GM19025 (cell line): ENCODE results near the gene SIGLEC7.

Experiments used
- ATAC-seq: cut with Tn5 transposase; IDR thresholded peaks from one replicate; pipeline ENCODE4 v1.9.1; 2021; ENCODE audit warnings: mild to moderate bottlenecking, low read depth, moderate library complexity; ENCODE audit not compliant: unreplicated experiment

SIGLEC7 gene

DNA sequence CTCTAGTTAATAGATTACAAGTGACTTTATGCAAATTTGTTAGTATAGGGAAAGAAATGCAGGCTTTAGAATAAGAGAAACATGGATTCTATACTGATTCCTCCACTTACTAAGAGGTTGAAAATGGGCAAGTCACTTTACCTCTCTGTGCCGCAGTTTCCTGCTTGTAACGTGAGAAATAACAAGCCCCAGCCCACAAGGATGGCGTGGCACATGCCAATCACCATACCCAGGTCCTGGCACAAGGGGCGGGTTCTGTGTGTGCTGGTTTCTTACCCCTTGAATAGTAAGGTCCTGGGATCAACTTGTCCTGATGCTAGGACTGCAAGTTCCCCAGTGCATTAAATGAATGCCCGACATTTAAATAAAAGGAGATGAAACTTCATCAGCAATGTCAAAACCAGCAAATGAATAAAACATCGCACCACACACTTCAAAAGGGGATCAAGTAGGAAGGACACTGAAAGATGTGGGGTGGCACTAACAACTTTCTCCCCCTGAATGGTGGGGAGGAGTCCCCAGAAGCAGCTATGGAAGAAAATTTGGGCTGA is 25.3 kb upstream of the SIGLEC7 start:
- ATAC-seq, result no peak

DNA sequence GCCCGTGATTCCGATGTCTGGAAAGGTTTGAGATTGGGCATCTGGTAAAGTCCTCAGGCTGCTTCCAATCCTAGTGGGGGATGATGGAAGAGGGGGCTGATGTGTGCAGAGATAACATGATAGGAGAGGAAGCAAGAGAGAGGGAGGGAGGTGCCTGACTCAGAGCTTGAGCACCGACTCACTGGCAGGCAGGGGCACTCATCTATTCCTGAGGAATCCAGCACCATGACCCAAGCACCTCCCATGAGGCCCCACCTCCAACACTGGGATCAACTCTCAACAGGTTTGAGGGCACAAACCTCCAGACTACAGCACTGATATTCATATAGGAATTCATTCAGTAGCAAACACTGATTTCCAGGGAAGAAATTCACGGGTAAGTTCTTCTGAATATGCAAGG is 23.0 kb upstream of the SIGLEC7 start:
- ATAC-seq, result no peak

DNA sequence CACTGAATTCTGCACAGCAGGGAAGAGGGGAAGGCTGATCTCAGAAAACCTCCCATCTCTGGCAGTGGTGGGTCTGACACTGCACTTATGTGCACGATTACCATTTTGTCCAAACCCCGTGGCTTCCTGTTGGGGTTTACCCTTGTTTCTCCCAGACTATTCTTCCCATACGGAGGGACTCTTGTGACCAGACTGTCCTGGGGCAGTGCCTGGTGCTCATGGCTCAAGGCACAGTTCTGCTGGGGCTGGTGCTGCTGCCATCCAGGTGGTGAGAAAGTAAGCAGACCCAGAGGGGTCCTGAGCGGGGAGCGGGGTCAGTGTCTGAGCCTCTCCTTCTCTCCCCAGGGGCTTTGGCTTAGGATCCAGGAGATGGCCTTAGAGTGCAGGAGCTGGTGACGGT is 22.5 kb upstream of the SIGLEC7 start:
- no peak for ATAC-seq

DNA sequence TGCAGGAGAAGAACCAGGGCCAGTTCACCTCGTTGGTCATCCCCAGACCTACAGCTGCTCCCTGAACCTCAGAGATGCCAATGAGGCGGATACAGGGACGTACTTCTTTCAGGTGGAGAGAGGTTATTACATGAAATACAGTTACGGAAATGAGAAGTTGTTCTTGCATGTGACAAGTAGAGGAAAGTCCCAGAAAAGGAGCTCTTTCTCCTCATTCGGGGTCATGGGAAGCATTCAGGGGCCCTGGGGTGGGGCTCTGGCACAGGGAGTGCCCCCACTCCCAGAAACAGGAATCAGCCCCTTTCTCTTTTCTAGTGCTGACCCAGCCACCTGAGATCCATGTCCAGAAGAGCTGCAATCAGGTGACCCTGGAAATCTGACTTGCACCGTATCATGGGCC is 21.9 kb upstream of the SIGLEC7 start:
- ATAC-seq, result no peak

DNA sequence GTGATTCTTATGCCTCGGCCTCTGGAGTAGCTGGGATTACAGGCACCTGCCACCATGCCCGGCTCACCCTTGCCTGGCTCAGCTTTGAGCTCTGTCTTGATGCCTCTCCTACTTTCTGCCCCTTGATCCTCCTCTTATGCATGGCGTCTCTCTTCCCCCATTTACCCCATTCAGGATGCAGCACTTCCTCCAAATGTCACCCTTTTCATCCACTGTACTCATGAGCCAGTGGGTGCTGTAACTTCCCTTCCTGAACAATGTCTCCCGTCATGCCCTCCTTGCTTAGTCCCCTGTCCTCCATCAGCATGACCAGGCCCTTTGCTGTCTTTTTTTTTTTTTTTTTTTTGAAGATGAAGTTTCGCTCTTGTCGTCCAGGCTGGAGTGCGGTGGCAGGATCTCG is 20.8 kb upstream of the SIGLEC7 start:
- no peak for ATAC-seq

DNA sequence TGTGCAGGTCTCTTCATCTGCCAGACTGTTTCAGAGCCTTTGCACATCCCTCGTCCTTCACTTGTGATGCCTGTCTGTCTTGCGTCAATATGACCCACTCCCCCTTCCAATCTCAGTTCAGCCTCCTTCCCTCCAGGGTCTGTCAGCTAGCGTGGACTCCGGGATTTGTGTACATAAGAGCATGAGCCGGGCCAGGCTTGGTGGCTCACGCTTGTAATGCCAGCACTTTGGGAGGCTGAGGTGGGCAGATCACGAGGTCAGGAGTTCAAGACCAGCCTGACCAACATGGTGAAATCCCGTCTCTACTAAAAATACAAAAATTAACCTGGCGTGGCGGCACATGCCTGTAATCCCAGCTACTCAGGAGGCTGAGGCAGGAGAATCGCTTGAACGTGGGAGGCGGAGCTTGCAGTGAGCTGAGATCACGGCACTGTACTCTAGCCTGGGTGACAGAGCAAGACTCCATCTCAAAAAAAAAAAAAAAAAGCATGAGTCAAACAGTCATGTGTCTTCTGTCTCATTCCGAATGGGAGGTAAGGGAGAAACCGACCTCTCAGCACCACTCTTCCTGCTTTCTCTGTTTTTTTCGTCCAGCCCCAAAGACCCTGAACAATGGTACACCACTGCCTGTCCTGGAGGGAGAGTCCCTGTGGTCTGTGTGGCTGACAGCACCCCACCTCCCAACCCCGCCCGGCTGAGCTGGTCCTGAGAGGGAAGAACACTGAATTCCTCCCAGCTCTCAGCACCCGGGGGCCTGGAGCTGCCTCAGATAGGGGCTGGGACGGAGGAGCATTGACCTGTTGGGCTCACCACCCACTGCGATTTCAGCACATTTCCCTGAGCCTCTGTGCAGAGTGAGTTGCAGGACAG is 19.8 kb upstream of the SIGLEC7 start:
- ATAC-seq, result no peak

DNA sequence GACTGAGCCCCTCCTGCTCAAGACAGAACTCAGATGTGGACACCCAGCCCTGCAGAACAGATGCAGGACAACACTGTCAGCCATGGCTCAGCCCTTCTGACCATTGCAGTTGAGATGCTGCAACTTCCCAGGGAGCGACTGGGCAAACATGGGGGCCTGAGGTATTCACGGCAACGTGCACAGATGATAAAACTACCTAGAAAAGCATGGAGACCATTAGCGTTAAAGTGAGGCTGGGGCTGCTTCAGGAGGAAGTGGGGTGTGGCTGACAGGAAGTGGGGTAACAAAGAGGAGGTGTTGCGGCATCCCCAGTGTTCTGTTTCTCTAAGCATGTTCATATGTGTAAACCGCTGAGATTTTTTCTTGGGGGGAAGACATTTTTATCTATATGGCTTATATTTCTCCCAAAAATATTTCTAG is 18.7 kb upstream of the SIGLEC7 start:
- ATAC-seq, result no peak

DNA sequence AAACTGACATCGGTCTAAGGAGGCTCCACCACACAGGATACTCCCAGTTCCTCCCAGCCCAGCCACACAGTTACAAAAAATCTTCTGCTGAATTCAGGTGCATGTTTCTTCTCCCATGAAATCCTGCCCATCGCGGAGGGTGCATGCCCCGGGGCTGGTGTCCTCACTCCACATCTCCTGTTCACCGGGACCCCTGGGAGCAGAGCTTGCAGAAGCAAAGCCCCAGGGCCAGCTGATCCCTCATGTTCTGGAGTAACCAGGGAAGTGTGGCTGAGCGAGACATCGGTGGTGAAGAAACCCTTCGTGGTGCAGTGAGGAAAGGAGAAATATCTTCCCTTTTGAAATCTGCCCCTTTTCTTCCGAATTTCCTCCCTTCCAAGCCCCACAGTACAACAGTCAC is 18.3 kb upstream of the SIGLEC7 start:
- ATAC-seq, result no peak

DNA sequence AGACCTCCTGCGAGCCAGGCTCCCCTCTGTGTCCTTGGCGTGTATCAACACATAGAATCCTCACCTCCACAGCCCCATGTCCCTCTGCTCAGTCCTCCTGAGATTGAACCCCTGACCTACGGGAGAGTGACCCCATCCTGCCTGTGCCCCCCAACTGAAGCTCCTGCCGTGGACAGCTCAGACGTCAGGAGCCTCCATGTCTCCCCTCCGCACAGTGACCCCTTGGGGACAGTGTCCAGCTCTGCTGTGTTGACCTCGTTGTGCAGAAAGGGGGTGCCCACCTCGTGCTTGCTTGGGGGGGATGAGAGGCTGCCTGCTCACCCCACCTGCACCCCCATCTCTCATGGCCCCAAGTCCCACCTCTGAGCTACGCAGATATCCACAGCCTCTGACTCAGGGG is 17.9 kb upstream of the SIGLEC7 start:
- ATAC-seq, result no peak

DNA sequence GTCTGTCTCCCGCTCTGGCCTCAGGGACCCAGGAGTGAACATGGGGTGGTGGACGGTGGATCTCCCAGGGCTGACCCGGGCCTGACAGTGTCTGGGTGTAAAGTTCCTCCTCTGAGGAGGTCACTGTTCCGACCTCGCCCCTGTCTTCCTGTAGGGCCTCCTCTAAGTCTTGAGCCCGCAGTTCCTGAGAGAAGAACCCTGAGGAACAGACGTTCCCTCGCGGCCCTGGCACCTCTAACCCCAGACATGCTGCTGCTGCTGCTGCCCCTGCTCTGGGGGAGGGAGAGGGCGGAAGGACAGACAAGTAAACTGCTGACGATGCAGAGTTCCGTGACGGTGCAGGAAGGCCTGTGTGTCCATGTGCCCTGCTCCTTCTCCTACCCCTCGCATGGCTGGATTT is 17.4 kb upstream of the SIGLEC7 start, which contains the start of gene SIGLEC9:
Gene SIGLEC9 (plus strand): TSS at position 178 of the 400 bp plus-strand sequence. CDS start 69 bp downstream, at position 247.
- ATAC-seq, result no peak

DNA sequence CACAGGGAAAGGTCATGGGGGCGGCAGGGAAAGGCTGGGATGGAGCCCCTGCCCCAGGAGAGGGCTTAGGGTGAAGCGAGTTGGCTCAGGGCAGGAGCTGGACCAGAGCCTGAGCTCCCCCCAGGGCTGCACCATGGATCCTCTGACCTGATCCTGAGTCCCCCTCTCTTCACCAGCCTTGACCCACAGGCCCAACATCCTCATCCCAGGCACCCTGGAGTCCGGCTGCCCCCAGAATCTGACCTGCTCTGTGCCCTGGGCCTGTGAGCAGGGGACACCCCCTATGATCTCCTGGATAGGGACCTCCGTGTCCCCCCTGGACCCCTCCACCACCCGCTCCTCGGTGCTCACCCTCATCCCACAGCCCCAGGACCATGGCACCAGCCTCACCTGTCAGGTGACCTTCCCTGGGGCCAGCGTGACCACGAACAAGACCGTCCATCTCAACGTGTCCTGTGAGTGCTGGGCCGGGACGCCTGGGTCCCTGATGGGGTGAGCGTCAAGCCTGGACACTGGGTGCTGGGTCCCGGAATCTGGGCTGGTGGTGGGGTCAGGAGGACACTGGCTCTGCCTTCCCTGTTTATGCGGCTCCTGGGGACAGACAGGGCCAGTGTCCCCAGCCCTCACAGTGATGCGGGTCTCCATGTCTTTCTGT is 16.6 kb upstream of the SIGLEC7 start:
- ATAC-seq, result no peak

DNA sequence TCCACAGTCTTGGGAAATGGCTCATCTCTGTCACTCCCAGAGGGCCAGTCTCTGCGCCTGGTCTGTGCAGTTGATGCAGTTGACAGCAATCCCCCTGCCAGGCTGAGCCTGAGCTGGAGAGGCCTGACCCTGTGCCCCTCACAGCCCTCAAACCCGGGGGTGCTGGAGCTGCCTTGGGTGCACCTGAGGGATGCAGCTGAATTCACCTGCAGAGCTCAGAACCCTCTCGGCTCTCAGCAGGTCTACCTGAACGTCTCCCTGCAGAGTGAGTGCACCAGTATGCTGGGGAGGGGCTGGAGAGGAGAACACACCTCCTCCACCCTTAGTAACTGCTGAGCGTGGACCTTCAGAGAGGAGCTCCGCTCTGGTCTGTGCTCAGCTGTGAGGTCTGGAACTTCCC is 15.1 kb upstream of the SIGLEC7 start:
- ATAC-seq, result no peak

DNA sequence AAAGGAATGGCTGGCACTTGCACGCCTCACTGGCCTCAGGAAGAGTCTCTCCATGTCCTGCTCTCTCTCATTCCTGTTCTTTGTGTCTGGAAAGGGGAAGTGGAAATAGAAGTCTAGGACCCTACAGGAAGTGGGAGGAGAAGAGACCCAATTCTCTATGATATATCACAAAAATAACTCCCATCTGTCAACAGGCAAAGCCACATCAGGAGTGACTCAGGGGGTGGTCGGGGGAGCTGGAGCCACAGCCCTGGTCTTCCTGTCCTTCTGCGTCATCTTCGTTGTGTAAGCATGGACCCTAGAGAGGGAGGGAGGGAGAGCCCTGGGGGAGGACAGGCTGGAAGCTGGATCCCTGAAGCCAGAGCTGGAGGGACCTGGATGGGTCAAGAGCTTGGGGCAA is 14.3 kb upstream of the SIGLEC7 start:
- ATAC-seq, result no peak

DNA sequence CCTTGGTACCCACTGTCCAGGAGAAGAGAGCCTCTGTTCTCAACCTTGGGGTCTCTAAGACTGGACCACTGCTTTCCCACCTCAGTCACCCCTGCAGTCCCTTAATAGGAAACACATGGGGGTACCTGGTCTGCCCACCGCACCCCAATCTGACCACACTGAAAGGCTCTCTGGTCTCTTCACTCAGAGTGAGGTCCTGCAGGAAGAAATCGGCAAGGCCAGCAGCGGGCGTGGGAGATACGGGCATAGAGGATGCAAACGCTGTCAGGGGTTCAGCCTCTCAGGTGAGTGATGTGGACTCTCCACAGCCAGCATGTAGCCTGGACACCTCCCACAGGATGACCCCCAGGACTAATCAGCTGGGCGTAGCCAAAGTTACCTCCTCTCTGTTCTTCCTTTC is 13.9 kb upstream of the SIGLEC7 start:
- ATAC-seq, result no peak

DNA sequence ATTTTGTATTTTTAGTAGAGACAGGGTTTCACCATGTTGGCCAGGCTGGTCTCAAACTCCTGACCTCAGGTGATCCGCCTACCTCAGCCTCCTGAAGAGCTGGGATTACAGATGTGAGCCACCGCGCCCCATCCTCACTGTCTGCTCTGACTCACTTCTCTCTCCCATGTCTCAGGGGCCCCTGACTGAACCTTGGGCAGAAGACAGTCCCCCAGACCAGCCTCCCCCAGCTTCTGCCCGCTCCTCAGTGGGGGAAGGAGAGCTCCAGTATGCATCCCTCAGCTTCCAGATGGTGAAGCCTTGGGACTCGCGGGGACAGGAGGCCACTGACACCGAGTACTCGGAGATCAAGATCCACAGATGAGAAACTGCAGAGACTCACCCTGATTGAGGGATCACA is 12.4 kb upstream of the SIGLEC7 start:
- ATAC-seq, result no peak

DNA sequence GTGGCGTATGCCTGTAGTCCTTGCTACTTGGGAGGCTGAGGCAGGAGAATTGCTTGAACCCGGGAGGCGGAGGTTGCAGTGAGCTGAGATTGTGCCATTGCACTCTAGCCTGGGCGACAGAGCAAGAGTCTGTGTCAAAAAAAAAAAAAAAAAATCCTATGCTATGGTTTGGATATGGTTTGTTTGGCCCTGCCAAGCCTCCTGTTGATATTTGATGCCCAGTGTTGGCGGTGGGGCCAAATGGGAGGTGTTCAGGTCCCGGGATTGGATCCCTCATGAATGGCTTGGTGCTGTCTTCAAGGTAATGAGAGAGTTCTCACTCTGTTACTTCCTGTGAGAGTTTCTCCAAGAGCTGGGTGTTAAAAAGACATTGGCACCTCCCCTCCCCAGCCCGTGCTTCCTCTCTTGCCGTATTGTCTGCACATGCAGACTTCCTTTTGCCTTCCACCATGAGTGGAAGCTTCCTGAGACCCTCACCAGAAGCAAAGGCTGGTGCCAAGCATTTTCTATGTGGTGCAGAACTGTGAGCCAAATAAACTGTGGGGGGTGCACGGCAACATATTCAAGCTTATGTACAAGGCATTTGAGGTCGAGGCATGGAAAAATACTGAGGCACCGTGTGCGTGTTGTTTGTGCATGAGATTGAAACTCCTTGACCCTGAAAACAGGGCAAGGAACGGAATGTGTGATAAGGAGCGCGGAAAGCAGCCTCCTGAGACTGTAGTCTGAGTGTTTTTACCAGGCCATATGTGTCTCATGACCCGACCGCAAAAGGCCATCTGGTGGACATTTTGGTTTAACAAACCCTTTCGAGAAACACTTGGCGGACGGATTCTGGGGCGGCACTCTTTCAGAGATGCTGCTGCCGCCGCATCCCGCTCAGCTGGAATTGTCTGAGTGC is 10.1 kb upstream of the SIGLEC7 start:
- no peak for ATAC-seq

DNA sequence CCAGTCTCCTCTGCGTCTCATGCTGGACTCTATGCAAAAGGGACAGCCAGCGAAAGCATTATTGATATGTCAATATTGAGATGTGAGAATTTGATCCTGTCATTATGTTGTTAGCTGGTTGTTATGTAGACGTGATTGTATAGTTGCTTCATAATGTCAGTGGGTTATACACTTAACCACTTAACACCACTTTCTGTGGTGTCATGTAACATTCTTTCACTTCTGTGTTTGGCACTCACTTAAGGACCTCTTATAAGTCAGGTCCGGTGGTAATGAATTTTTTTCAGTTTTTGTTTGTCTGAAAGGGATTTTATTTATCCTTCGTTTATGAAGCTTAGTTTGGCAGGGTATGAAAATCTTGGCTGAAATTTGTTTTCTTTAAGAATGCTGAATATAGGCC is 7.1 kb upstream of the SIGLEC7 start:
- ATAC-seq, result no peak

DNA sequence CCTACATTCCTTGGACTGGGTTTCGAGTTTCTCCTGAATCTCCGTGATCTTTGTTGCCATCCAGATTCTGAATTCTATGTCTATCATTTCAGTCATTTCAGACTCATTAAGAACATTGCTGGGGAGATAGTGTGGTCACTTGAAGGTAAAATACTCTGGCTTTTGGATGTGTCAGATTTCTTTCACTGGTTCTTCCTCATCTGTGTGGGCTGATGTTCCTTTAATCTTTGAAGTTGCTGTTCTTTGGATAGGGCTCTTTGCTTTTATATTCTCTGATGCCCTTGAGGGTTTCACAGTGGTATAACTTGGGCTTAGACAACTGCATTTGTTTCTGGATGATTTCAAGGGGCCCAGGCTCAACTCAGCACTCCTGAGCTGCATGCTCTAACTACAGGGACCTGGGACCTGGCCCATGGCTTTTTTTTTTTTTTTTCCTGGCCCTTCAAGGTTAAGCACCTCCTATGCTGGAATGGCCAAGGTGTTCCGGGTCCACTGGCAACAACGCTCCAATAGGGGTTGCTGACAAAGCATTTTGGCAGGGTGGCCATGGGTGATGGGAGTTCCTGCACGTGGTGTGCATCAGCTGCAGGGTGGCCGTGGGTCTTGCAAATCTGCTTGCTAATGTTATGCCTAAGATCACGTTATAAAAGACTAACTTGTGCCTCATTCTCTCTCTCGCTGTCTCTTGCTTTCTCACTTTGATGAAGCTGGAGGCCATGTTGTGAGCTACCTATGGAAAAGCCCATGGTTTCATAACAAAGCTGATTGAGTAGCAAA is 5.9 kb upstream of the SIGLEC7 start:
- ATAC-seq, result no peak

DNA sequence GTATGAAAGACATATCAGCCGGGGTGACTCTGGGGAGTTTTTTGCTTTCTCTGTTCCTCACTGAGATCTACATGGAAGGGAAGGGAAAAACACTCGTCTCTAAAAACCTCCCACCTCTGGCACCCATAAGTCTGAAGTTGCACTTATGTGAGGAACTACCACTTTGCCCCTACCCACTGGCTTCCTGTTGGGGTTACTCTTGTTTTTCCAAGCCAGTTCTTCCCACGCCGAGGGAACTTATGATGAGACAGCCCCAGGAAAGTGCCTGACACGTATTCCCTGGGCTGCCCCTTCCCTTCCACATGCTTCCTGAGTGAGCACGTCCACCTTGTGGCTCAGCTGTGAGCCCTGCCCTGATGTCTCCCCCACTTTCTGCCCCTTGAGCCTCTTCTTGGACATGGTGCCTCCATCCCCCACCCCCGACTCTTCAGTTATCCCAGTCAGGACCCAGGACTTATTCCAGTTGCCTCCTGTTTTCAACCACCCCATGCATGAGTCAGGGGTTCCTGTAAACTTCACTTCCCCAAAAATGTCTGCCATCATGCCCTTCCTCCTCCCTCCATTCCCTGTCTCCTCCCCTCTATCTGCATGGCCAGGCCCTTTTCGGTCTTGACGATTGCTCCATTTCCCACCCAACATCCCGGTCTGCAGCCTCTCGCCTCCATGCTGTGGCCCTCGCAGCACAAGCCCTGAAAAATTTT is 5.1 kb upstream of the SIGLEC7 start:
- no peak for ATAC-seq
